HCT116 (cell line): ENCODE measurements around the gene EP400. TPM values are rescaled to one million over a fixed set of nuclear protein-coding genes. Genes with fewer than 3 reads are reported as not detected.
A peak's percentile ranks its signal among the peaks of the same experiment; 100 is the strongest.

Experiments used
- ATAC-seq: fragments of 200-7000 bp; cut with Tn5 transposase; 2 replicates; pipeline ENCODE4 v1.9.1; 2020; ENCODE audit warnings: mild to moderate bottlenecking, moderate library complexity
- BruUV-seq: library from RNA; stranded (reverse); fragments of 400-500 nt; replicated peaks from 2 replicates; lab custom pipeline; 2021; lab: Mats Ljungman, UMichigan
- CTCF ChIA-PET: fragments of 300-600 bp; sonication (Branson Sonifier 250); formaldehyde crosslinking; loops from one replicate; lab custom pipeline; 2021; ENCODE audit warnings: antibody characterized with exemption; lab: Charles Lee
- POLR2A ChIA-PET: fragments of 300-600, 350-600 bp; sonication (Branson Sonifier 250); formaldehyde crosslinking; loops from one replicate; lab custom pipeline; 2021; ENCODE audit warnings: antibody characterized with exemption; lab: Charles Lee
- RAD21 ChIA-PET, 2 experiments: fragments of 300-600 bp; sonication (Branson Sonifier 250); formaldehyde crosslinking; loops; one replicate each; lab custom pipeline; 2023; ENCODE audit warnings: low total read pairs in 2 of 2; ENCODE audit not compliant: uncharacterized antibody in 2 of 2, unreplicated experiment in 2 of 2, low non-redundant PET in 1 of 2; lab: Charles Lee
- DNase-seq: peaks from one replicate; pipeline ENCODE4 v3.0.0-alpha.2; 2010; ENCODE audit warnings: low read depth, low spot score
- H2AFZ ChIP-seq: fragments of 200-600 bp; shearing (Covaris generic), sonication (generic); 2 replicates; pipeline ENCODE4 v1.6.1; 2017; ENCODE audit warnings: low read depth, mixed run types, mixed read lengths, antibody characterized with exemption, low read length; ENCODE audit not compliant: poor library complexity, severe bottlenecking
- H3K27ac ChIP-seq: 2 replicates; pipeline ENCODE4 v1.5.1; 2012; ENCODE audit warnings: low read depth, low read length
- H3K27me3 ChIP-seq: fragments of 200-600 bp; sonication (generic); 2 replicates; pipeline ENCODE4 v1.6.1; 2016; ENCODE audit warnings: mixed run types, low read length, mixed read lengths; ENCODE audit not compliant: insufficient read depth
- H3K36me3 ChIP-seq, 2 experiments: fragments of 200-500 bp in 1 of 2; fragments of 200-600 bp in 1 of 2; sonication (Bioruptor generic) in 1 of 2; sonication (generic) in 1 of 2; 2 replicates each; pipeline versions ENCODE4 v1.5.1 to v1.6.1; 2014 to 2016; ENCODE audit warnings: low read length in 2 of 2, inconsistent platforms in 1 of 2, mixed read lengths in 1 of 2, mixed run types in 1 of 2; ENCODE audit not compliant: insufficient read depth in 2 of 2, control insufficient read depth in 1 of 2
- H3K4me1 ChIP-seq, 2 experiments: fragments of 200-600 bp in 1 of 2; sonication (generic) in 1 of 2; 2 replicates each; pipeline versions ENCODE4 v1.5.1 to v1.6.1; 2012 to 2017; ENCODE audit warnings: low read length in 2 of 2, inconsistent platforms in 1 of 2, mild to moderate bottlenecking in 1 of 2, mixed read lengths in 1 of 2, mixed run types in 1 of 2, moderate library complexity in 1 of 2; ENCODE audit not compliant: insufficient read depth in 2 of 2, control insufficient read depth in 1 of 2
- H3K4me2 ChIP-seq: fragments of 200-600 bp; sonication (generic); 2 replicates; pipeline ENCODE4 v1.6.1; 2017; ENCODE audit warnings: mixed run types, low read length, mixed read lengths
- H3K4me3 ChIP-seq, 2 experiments: fragments of 200-600 bp in 1 of 2; sonication (generic) in 1 of 2; replicated peaks in 1 of 2; 2 replicates each; pipeline ENCODE4 v1.5.1; 2011 to 2016; ENCODE audit warnings: low read length in 2 of 2, control low read depth in 1 of 2, low read depth in 1 of 2, mild to moderate bottlenecking in 1 of 2, mixed read lengths in 1 of 2, mixed run types in 1 of 2
- H3K79me2 ChIP-seq: fragments of 200-600 bp; sonication (generic); 2 replicates; pipeline ENCODE4 v1.6.1; 2017; ENCODE audit warnings: mild to moderate bottlenecking, mixed run types, low read length, moderate library complexity, mixed read lengths; ENCODE audit not compliant: insufficient read depth
- H3K9ac ChIP-seq: fragments of 200-600 bp; sonication (generic); 2 replicates; pipeline ENCODE4 v1.6.1; 2016; ENCODE audit warnings: low read length, mixed read lengths
- H3K9me2 ChIP-seq: fragments of 200-600 bp; sonication (generic), shearing (Covaris generic); 2 replicates; pipeline ENCODE4 v1.6.1; 2017; ENCODE audit warnings: mixed run types, mild to moderate bottlenecking, moderate library complexity; ENCODE audit not compliant: insufficient read depth
- H3K9me3 ChIP-seq, 2 experiments: fragments of 200-500 bp in 1 of 2; fragments of 200-600 bp in 1 of 2; sonication (Bioruptor generic) in 1 of 2; sonication (generic) in 1 of 2; 2 replicates each; pipeline ENCODE4 v1.6.1; 2014 to 2017; ENCODE audit warnings: low read length in 2 of 2, mixed read lengths in 2 of 2, inconsistent platforms in 1 of 2, low read depth in 1 of 2, mild to moderate bottlenecking in 1 of 2, mixed run types in 1 of 2, moderate library complexity in 1 of 2; ENCODE audit not compliant: control insufficient read depth in 1 of 2, insufficient read depth in 1 of 2
- H4K20me1 ChIP-seq: fragments of 200-600 bp; sonication (generic), shearing (Covaris generic); 2 replicates; pipeline ENCODE4 v1.6.1; 2017; ENCODE audit warnings: mixed run types, mild to moderate bottlenecking, moderate library complexity; ENCODE audit not compliant: insufficient read depth
- ATF3 ChIP-seq: IDR thresholded peaks from 2 replicates; pipeline ENCODE4 v1.6.1; 2012
- CTCF ChIP-seq, 3 experiments: fragments of 200-600 bp in 1 of 3; sonication (generic) in 1 of 3; IDR thresholded peaks in 2 of 3; conservative IDR thresholded peaks in 1 of 3; 2 replicates each; pipeline ENCODE4 v1.5.1; 2012 to 2017; ENCODE audit warnings: low read depth in 2 of 3, low read length in 2 of 3, antibody characterized with exemption in 1 of 3, borderline replicate concordance in 1 of 3, control low read depth in 1 of 3, mild to moderate bottlenecking in 1 of 3, mixed read lengths in 1 of 3, mixed run types in 1 of 3, moderate library complexity in 1 of 3; ENCODE audit not compliant: insufficient read depth in 1 of 3
- FOSL1 ChIP-seq: IDR thresholded peaks from 2 replicates; pipeline ENCODE4 v1.6.1; 2012; ENCODE audit warnings: low read depth
- POLR2A ChIP-seq: IDR thresholded peaks from 2 replicates; pipeline ENCODE4 v1.7.0; 2011; ENCODE audit warnings: borderline replicate concordance; ENCODE audit not compliant: insufficient read depth, insufficient read length; ENCODE audit errors: extremely low read depth
- POLR2AphosphoS5 ChIP-seq: IDR thresholded peaks from 2 replicates; pipeline ENCODE4 v1.6.1; 2011; ENCODE audit warnings: mild to moderate bottlenecking, low read depth, low read length, moderate library complexity
- RAD21 ChIP-seq: IDR thresholded peaks from 2 replicates; pipeline ENCODE4 v1.6.1; 2012; ENCODE audit warnings: low read depth, mild to moderate bottlenecking
- ZBTB33 ChIP-seq: IDR thresholded peaks from 2 replicates; pipeline ENCODE4 v1.6.1; 2011; ENCODE audit warnings: mild to moderate bottlenecking, low read length, moderate library complexity; ENCODE audit not compliant: insufficient replicate concordance; ENCODE audit errors: extremely low read depth
- intact Hi-C: fragments of 100-400 bp; cut with micrococcal nuclease; formaldehyde crosslinking; loops from 2 replicates; pipeline ENCODE4 v1.10.0; 2022
- total RNA-seq: library from RNA; stranded (reverse); gene quantifications from one replicate; pipeline ENCODE4 v1.2.1, GENCODE V29; 2021; ENCODE audit not compliant: unreplicated experiment

Gene EP400
- total RNA-seq, 1 experiment from 2014 or later: 54.5 TPM

DNA sequence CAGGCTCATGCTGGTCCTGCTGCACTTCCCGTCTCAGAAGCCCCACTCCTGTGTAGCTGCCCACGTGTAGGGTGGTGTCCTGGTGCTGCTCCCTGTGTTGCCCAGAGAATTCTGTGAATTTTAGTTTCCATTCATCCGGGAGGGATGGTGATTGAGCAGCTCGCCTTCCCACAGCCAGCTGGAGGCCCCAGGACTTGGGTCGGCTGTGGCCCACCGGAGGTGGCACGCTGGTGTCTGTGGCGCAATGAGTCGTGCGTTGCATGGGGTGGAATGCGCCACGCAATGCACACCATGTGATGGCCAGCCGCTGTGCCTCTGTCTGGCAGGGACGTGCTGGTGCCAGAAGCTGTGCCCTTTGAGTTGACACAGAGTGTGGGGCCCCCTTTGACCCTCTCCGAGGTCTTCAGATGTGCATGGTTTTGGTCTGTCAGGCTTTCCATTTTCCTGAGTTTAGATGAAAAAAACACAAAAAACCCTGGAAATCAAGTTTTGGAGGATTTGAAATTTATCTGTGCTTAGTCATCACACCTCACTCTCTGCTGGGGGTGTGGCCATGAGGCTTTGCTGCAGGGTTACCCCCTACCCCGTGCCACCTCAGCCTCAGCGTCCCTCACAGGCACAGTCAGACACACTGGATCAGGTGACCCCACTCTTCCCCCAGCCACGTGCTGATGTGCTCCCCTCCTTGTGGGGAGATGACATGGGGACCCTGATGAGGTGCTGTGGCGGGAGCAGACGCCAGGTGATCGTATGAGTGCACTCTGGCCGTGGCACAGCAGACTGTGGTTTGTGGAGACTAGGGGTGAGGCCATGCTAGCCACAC, 64.6 kb downstream of the EP400 start:
- ATAC-seq (0 out of 2 replicates have a peak, but pooled peaks have one; percentile 14), DNase-seq (no peak)
- ChIA-PET POLR2A (no interaction called here), RAD21 (no interaction called here), CTCF (no interaction called here)
- Histone ChIP-seq H3K9me2 (no peaks in the 10 kb centered on the region), H4K20me1 (no peaks in the 10 kb centered on the region), H3K9ac (no peak overlapping the region), H3K9me3 (no peaks in the 10 kb centered on the region), H2AFZ (no peak overlapping the region), H3K4me2 (no peak overlapping the region), H3K36me3 (peaks cover 36 to 57% of the 10 kb centered on the region in 2 experiments; a peak in 3 of 4 replicates), H3K27me3 (no peaks in the 10 kb centered on the region), H3K79me2 (no peaks in the 10 kb centered on the region), H3K4me1 (no peaks in the 10 kb centered on the region)
- intact Hi-C loops: no loop called here
- no TSS peak for BruUV-seq
- TF ChIP-seq ZBTB33 (no peak), POLR2A (no peak), FOSL1 (no peak), POLR2AphosphoS5 (no peak), ATF3 (no peak), CTCF (IDR thresholded peaks at IDR 0.05 in 2 of 3, conservative IDR thresholded peaks at IDR 0.05 in 1 of 3; ENCODE audit: borderline replicate concordance in 1 of 3, insufficient read depth in 1 of 3, low read depth in 2 of 3, low read length in 2 of 3) (no peak), RAD21 (no peak)
- TF ChIP-seq, all 23 proteins: peak for 0
- no peak overlapping the region for H3K27ac ChIP-seq
- H3K4me3 ChIP-seq: no peak overlapping the region
